ENCODE results near the gene BCL2L13. TPM values are rescaled to one million over a fixed set of nuclear protein-coding genes. Genes with fewer than 3 reads are reported as not detected.

Gene BCL2L13
- total RNA-seq, 1 donor from 2014 or later = 42.6 TPM

DNA sequence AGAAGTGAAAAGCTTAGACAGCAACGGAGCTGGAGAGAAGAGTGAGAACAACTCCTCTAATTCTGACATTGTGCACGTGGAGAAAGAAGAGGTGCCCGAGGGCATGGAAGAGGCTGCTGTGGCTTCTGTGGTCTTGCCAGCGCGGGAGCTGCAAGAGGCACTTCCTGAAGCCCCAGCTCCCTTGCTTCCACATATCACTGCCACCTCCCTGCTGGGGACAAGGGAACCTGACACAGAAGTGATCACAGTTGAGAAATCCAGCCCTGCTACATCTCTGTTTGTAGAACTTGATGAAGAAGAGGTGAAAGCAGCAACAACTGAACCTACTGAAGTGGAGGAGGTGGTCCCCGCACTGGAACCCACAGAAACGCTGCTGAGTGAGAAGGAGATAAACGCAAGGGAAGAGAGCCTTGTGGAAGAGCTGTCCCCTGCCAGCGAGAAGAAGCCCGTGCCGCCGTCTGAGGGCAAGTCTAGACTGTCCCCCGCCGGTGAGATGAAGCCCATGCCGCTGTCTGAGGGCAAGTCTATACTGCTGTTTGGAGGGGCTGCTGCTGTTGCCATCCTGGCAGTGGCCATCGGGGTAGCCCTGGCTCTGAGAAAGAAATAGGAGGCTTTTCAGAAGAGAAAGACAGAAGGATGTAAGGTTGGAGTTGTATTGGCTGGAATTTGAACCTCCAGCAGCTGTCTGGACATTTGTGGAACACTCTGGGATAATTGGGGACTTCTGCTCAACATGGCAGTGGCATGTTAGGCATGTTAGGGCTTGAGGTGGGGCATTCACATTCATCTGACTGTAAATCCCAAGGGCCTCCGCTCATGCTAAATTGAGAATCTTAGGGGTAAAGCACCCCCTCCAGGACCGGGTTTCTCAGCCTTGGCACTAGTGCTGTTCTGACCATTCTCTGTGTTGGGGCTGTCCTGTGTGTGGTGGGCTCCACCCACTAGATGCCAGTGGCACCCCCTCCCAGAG is 88.7 kb downstream of the BCL2L13 start:
- H3K9me3 Mint-ChIP-seq (ENCODE audit: unreplicated experiment) = no peaks in the 10 kb centered on the region
- peaks cover 12% of the 10 kb centered on the region for H3K36me3 Mint-ChIP-seq (ENCODE audit: unreplicated experiment)
- peaks cover 2% of the 10 kb centered on the region for H3K4me1 Mint-ChIP-seq (ENCODE audit: low read depth, unreplicated experiment)
- TF ChIP-seq, protein P1, sequence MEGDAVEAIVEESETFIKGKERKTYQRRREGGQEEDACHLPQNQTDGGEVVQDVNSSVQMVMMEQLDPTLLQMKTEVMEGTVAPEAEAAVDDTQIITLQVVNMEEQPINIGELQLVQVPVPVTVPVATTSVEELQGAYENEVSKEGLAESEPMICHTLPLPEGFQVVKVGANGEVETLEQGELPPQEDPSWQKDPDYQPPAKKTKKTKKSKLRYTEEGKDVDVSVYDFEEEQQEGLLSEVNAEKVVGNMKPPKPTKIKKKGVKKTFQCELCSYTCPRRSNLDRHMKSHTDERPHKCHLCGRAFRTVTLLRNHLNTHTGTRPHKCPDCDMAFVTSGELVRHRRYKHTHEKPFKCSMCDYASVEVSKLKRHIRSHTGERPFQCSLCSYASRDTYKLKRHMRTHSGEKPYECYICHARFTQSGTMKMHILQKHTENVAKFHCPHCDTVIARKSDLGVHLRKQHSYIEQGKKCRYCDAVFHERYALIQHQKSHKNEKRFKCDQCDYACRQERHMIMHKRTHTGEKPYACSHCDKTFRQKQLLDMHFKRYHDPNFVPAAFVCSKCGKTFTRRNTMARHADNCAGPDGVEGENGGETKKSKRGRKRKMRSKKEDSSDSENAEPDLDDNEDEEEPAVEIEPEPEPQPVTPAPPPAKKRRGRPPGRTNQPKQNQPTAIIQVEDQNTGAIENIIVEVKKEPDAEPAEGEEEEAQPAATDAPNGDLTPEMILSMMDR (IDR thresholded peaks at IDR 0.05; ENCODE audit: partially characterized antibody, unreplicated experiment) = no peak
- DNase-seq = no peak
- peaks cover 2% of the 10 kb centered on the region for H3K27me3 Mint-ChIP-seq (ENCODE audit: unreplicated experiment)
- H3K4me3 Mint-ChIP-seq (ENCODE audit: unreplicated experiment) = no peak overlapping the region
- no peak overlapping the region for H3K27ac Mint-ChIP-seq (ENCODE audit: unreplicated experiment)

DNA sequence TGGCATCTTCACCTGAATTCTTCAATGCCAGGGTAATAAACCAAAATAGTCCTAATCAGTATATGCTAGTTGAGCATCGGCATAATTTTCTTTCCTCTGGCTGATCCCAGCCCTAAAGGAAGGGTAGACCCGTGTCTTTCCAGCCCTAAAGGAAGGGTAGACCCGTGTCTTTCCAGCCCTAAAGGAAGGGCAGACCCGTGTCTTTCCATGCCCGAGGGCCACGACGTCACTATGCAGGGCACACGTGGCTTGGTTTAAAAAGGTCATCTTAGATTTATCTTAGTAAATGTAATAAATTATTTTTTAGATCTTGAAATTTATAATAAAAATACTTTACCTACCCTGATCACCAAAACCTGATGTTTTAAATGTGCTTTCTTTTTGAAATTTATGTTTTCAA is 90.2 kb downstream of the BCL2L13 start:
- Mint-ChIP-seq H3K27ac (ENCODE audit: unreplicated experiment) (no peak overlapping the region), H3K4me3 (ENCODE audit: unreplicated experiment) (no peak overlapping the region), H3K27me3 (ENCODE audit: unreplicated experiment) (peaks cover 2% of the 10 kb centered on the region), H3K4me1 (ENCODE audit: low read depth, unreplicated experiment) (peaks cover 4% of the 10 kb centered on the region), H3K36me3 (ENCODE audit: unreplicated experiment) (peaks cover 12% of the 10 kb centered on the region), H3K9me3 (ENCODE audit: unreplicated experiment) (no peaks in the 10 kb centered on the region)
- TF ChIP-seq, protein P1 (IDR thresholded peaks at IDR 0.05; ENCODE audit: partially characterized antibody, unreplicated experiment) = no peak
- no peak for DNase-seq

DNA sequence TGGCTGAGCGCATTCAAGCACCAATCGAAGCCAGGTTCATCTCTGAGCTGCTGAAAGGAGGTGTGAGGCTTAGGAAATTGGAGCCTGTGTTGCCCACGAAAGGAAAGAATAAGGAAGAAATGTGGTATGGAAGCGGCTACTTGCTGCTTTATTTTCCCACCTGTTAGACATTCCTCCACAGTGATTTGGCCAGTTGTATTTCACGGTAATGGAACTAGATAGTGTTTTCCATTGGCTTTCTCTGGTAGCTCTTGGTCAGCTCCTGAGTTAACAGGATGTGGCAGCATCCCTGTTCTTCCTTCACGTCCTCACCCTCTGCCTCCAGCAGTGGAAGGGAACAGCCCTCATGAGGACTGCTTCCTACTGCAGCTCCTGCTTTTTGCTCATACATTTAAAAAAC is 91.0 kb downstream of the BCL2L13 start:
- peaks cover 12% of the 10 kb centered on the region for H3K36me3 Mint-ChIP-seq (ENCODE audit: unreplicated experiment)
- peaks cover 2% of the 10 kb centered on the region for H3K27me3 Mint-ChIP-seq (ENCODE audit: unreplicated experiment)
- TF ChIP-seq, protein P1 (IDR thresholded peaks at IDR 0.05; ENCODE audit: partially characterized antibody, unreplicated experiment) = no peak
- no peaks in the 10 kb centered on the region for H3K9me3 Mint-ChIP-seq (ENCODE audit: unreplicated experiment)
- peaks cover 4% of the 10 kb centered on the region for H3K4me1 Mint-ChIP-seq (ENCODE audit: low read depth, unreplicated experiment)
- no peak for DNase-seq
- no peak overlapping the region for H3K4me3 Mint-ChIP-seq (ENCODE audit: unreplicated experiment)
- H3K27ac Mint-ChIP-seq (ENCODE audit: unreplicated experiment) = no peak overlapping the region

DNA sequence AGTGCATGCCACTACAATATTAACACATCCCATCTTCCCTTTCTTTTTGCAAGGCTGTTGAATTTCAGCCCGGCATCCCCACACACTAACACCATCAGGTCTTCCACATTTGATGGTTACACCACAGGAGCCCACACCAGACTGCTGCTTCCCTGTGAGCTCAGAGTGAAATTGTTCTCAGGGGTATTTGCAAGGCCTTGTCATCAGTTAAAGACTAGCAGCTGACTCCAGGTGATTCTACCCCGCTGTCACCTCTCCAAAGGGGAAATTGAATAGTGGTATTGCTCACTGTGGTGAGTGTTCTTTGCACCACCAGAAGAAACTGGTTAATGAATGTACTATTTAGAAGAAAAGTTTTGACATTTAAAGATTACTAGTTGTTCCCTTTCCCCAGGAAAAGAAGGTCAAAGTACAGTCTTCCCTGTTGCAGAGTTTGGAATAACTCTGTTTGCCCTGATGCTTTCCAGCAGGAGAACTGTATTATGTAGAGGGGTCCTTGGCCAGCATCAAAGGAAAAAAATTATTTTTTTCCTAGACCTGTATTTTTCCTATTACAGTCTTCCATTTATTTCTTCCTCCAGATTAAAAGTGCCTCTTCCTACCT is 93.8 kb downstream of the BCL2L13 start:
- peaks cover 1% of the 10 kb centered on the region for H3K36me3 Mint-ChIP-seq (ENCODE audit: unreplicated experiment)
- no peaks in the 10 kb centered on the region for H3K9me3 Mint-ChIP-seq (ENCODE audit: unreplicated experiment)
- H3K27me3 Mint-ChIP-seq (ENCODE audit: unreplicated experiment) = peaks cover 2% of the 10 kb centered on the region
- no peak overlapping the region for H3K27ac Mint-ChIP-seq (ENCODE audit: unreplicated experiment)
- TF ChIP-seq, protein P1 (IDR thresholded peaks at IDR 0.05; ENCODE audit: partially characterized antibody, unreplicated experiment) = no peak
- DNase-seq = no peak
- peaks cover 2% of the 10 kb centered on the region for H3K4me1 Mint-ChIP-seq (ENCODE audit: low read depth, unreplicated experiment)
- no peak overlapping the region for H3K4me3 Mint-ChIP-seq (ENCODE audit: unreplicated experiment)

DNA sequence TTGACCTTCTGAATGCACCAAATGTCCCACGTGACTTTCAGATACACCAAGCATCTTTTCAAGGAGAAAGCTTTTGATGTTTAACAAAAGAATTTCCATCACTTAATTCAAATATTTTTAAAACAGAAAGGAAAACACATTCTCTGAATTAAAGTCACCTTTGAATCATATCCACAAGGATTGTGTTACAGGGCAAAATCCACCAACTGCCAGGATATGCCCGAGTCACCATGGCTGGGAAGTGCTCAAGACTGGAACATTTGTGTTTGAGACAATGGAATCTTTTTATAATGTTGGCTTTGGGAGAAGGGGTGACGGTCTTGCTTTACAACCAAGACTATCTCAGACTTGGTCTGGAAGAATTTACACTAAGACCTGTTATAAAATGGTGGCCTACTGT is 94.9 kb downstream of the BCL2L13 start:
- H3K27ac Mint-ChIP-seq (ENCODE audit: unreplicated experiment) = no peak overlapping the region
- peaks cover 2% of the 10 kb centered on the region for H3K4me1 Mint-ChIP-seq (ENCODE audit: low read depth, unreplicated experiment)
- H3K9me3 Mint-ChIP-seq (ENCODE audit: unreplicated experiment) = no peaks in the 10 kb centered on the region
- H3K4me3 Mint-ChIP-seq (ENCODE audit: unreplicated experiment) = no peak overlapping the region
- H3K36me3 Mint-ChIP-seq (ENCODE audit: unreplicated experiment) = no peaks in the 10 kb centered on the region
- peaks cover 2% of the 10 kb centered on the region for H3K27me3 Mint-ChIP-seq (ENCODE audit: unreplicated experiment)
- TF ChIP-seq, protein P1 (IDR thresholded peaks at IDR 0.05; ENCODE audit: partially characterized antibody, unreplicated experiment) = no peak
- no peak for DNase-seq
